Suprapubic skin (tissue), 4 donors: ENCODE data around the gene SLC9A5. TPM values are rescaled to one million over a fixed set of nuclear protein-coding genes. Genes with fewer than 3 reads are reported as not detected.

ENCODE experiments used
- DNase-seq, 2 donors: peaks; one replicate each; pipeline ENCODE4 v3.0.0-alpha.2; 2019; ENCODE audit warnings: low spot score in 2 of 2
- H3K27ac ChIP-seq: fragments of 200-600 bp; sonication (generic); one replicate; pipeline ENCODE4 v1.5.1; 2019
- H3K27me3 ChIP-seq: fragments of 200-600 bp; sonication (generic); one replicate; pipeline ENCODE4 v1.5.1; 2019
- H3K36me3 ChIP-seq: fragments of 200-600 bp; sonication (generic); one replicate; pipeline ENCODE4 v1.5.1; 2019
- H3K4me1 ChIP-seq: fragments of 200-600 bp; sonication (generic); one replicate; pipeline ENCODE4 v1.5.1; 2019
- H3K4me3 ChIP-seq: fragments of 200-600 bp; sonication (generic); one replicate; pipeline ENCODE4 v1.5.1; 2019; ENCODE audit warnings: mild to moderate bottlenecking
- H3K9me3 ChIP-seq: fragments of 200-600 bp; sonication (generic); one replicate; pipeline ENCODE4 v1.5.1; 2019
- EP300 ChIP-seq: sonication (generic); formaldehyde crosslinking; IDR thresholded peaks from one replicate; pipeline ENCODE4 v1.6.1; 2017; ENCODE audit warnings: antibody characterized with exemption
- POLR2A ChIP-seq, 2 donors: fragments of 450-650 bp; IDR thresholded peaks; one replicate each; pipeline ENCODE4 v1.6.1; 2017; ENCODE audit warnings: antibody characterized with exemption in 2 of 2, mild to moderate bottlenecking in 2 of 2, moderate library complexity in 2 of 2
- POLR2AphosphoS5 ChIP-seq, 3 donors: sonication (generic); formaldehyde crosslinking; IDR thresholded peaks; one replicate each; pipeline ENCODE4 v1.6.1; 2017; ENCODE audit warnings: antibody characterized with exemption in 3 of 3
- WGBS: methylation state at CpG from one replicate; pipeline ENCODE4 v1.1.5; 2018; 5-methylcytosine and 5-hydroxymethylcytosine counted together
- total RNA-seq, 4 donors: library from RNA; depleted of rRNA; stranded (reverse); fragments of >200 nt; gene quantifications; one replicate each; pipeline ENCODE4 v1.1.0, GENCODE V29; 2016
- TF ChIP-seq, protein P1 (sequence below), 2 donors: fragments of 200-600 bp in 1 of 2; fragments of 450-650 bp in 1 of 2; sonication (generic) in 1 of 2; IDR thresholded peaks; one replicate each; pipeline ENCODE4 v1.5.1; 2016 to 2019; ENCODE audit warnings: antibody characterized with exemption in 2 of 2, mild to moderate bottlenecking in 1 of 2, moderate library complexity in 1 of 2

Gene SLC9A5
- total RNA-seq, 4 donors from 2014 or later: 0.26 to 0.64 (median 0.43) TPM

DNA sequence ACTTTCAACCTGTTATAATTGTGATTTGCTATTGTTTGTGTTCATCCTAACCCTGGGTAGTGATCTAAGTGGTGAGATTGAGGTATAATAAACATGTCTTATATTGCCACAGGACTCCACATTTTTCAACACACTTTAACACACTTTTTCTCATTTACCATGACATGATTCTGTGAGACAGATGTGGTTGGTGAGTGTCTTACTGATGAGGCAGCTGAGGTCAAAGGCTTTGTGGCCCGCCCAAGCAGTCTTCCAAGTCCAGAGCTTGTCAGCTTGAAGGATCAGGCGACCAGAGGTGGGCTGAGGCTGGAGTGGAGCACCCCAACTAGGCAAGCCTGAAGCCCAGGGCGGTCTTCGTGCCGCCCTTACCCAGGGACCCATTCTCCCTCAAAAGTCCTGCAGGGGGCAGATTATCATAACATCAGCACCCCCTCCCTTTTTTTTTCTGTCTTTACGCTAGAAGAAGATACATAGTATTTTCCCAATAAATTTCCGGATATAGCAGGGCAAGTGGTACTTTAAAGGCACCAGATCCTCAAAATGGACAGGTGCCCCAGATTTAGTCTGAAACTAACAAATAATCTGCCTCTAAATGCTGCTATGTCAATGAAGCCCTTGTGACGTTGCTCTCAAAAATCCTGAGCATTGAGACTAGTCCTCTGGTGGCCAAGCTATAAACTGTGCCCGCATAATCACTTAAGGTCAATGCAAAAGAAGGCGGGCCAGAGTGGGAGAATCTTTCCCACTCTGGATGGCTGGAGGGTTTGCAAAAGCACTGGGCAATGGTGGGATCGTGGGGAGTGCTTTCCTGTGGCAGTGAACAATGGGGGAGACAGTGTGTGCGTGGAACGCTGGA lies 56.7 kb downstream of the SLC9A5 start:
- Histone ChIP-seq H3K4me1 (peaks cover 15% of the 10 kb centered on the region), H3K4me3 (no peak overlapping the region), H3K27me3 (no peaks in the 10 kb centered on the region), H3K36me3 (no peaks in the 10 kb centered on the region), H3K9me3 (no peaks in the 10 kb centered on the region), H3K27ac (no peak overlapping the region)
- WGBS: 91% methylated on average over 13 of the region's 13 CpGs
- TF ChIP-seq, protein P1, sequence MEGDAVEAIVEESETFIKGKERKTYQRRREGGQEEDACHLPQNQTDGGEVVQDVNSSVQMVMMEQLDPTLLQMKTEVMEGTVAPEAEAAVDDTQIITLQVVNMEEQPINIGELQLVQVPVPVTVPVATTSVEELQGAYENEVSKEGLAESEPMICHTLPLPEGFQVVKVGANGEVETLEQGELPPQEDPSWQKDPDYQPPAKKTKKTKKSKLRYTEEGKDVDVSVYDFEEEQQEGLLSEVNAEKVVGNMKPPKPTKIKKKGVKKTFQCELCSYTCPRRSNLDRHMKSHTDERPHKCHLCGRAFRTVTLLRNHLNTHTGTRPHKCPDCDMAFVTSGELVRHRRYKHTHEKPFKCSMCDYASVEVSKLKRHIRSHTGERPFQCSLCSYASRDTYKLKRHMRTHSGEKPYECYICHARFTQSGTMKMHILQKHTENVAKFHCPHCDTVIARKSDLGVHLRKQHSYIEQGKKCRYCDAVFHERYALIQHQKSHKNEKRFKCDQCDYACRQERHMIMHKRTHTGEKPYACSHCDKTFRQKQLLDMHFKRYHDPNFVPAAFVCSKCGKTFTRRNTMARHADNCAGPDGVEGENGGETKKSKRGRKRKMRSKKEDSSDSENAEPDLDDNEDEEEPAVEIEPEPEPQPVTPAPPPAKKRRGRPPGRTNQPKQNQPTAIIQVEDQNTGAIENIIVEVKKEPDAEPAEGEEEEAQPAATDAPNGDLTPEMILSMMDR (IDR thresholded peaks at IDR 0.05): no peak
- no peak for TF ChIP-seq POLR2A (IDR thresholded peaks at IDR 0.05)
- TF ChIP-seq POLR2AphosphoS5 (IDR thresholded peaks at IDR 0.05): no peak
- TF ChIP-seq EP300: no peak
- peak in 1 of 2 donors; percentile 30 for DNase-seq

DNA sequence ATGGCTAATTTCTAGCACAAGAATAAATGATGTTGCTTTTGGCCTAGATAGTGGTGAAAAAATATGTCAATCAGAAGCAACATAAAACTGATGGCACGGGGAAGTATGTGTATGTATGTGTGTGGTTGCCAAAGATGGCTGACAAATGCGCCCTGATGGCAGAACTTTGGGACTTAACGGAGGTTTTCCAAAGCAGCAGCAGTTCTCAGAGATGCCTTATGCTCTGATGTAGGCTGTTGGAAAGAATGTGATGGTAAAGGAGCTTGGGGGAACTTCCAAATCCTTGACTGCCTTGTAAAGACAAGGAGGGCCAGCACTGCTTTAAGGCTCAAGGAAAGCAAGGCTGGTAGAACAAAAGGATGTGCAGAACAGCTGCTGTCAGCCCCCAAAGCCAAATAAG lies 61.8 kb downstream of the SLC9A5 start:
- Histone ChIP-seq H3K4me1 (no peaks in the 10 kb centered on the region), H3K27ac (no peak overlapping the region), H3K36me3 (no peaks in the 10 kb centered on the region), H3K4me3 (no peak overlapping the region), H3K27me3 (no peaks in the 10 kb centered on the region), H3K9me3 (no peaks in the 10 kb centered on the region)
- 95% methylated on average over 3 of the region's 3 CpGs for WGBS
- TF ChIP-seq EP300 (no peak), POLR2AphosphoS5 (IDR thresholded peaks at IDR 0.05) (no peak), POLR2A (IDR thresholded peaks at IDR 0.05) (no peak)
- TF ChIP-seq, protein P1 (IDR thresholded peaks at IDR 0.05): no peak
- no peak for DNase-seq

DNA sequence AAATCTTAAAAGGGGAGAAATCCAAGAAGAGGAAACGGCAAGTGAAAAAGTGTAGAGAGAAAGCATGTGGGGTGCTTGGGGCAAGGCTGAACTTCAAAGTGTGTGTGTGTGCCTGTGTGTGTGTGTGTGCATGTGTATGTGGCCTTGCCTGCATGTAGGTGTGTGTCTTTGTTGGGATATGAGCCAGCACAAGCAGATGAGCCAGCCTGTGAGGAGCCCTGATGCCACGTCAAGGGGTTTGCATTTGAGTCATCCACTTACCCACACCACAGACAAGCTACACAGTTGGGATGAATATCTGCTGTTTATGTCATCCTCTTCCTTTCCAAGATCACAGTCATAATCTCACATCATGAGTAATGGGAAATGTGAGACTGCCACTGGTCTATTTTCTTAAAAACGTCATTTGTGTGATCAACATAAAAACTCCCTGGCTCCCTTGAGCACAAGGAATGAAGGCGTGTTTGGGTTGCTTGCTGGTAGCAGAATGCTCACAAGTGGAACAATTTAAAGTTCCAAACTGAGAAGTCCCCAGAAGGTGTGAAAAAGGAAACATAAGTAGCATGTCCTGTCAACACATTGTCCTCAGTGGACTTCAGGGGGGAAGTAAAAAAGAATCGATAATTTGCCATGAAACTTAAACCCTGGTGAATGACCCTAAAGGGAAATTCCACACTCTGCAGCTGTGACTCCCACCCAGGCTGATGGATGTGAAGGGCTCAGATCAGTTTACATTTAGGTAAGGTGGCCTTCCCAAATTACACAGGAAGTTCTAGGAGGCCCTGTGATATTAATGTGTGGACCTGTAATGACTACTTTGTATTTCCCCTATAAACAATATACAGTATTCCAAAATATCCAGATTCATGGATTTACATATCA lies 63.1 kb downstream of the SLC9A5 start:
- 31% methylated on average over 5 of the region's 5 CpGs for WGBS
- Histone ChIP-seq H3K27ac (peak overlapping the region; percentile 40), H3K36me3 (no peaks in the 10 kb centered on the region), H3K4me1 (no peaks in the 10 kb centered on the region), H3K27me3 (no peaks in the 10 kb centered on the region), H3K4me3 (no peak overlapping the region), H3K9me3 (no peaks in the 10 kb centered on the region)
- no peak for DNase-seq
- TF ChIP-seq EP300 (no peak), POLR2A (IDR thresholded peaks at IDR 0.05) (no peak), POLR2AphosphoS5 (IDR thresholded peaks at IDR 0.05) (no peak)
- TF ChIP-seq, protein P1 (IDR thresholded peaks at IDR 0.05): no peak

DNA sequence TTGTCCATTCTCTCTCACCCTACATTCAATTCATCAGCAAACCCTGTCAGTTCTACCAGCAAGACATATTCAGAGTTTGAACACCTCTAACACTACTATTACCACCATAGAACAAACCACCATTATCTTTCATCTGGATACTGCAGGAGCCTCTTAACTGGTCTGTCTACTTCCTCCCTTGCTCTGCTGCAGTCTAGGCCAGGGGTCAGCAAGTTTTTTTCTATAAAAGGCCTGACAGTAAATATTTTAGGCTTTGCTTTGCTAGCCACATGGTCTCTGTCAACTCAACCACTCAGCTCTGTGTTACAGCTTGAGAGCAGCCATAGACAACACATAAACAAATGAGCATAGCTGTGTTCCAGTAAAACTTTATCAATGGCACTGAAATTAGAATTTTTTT lies 63.9 kb downstream of the SLC9A5 start:
- H3K4me3 ChIP-seq: no peak overlapping the region
- no peak overlapping the region for H3K27ac ChIP-seq
- no peak for DNase-seq

More for the DNA sequence above, 63.9 kb downstream of the SLC9A5 start:
- TF ChIP-seq, protein P1 (IDR thresholded peaks at IDR 0.05): no peak
- TF ChIP-seq POLR2AphosphoS5 (IDR thresholded peaks at IDR 0.05) (no peak), EP300 (no peak), POLR2A (IDR thresholded peaks at IDR 0.05) (no peak)
- H3K27me3 ChIP-seq: peaks cover 2% of the 10 kb centered on the region
- H3K36me3 ChIP-seq: no peaks in the 10 kb centered on the region
- no peaks in the 10 kb centered on the region for H3K4me1 ChIP-seq
- no peaks in the 10 kb centered on the region for H3K9me3 ChIP-seq
